Medulla oblongata (tissue), 1 donor: ENCODE data around the gene SCEL.
"Not testable (repeated sequence)": the region's sequence is repeated elsewhere in the genome, so short reads cannot be mapped to it uniquely, and the experiment has no call there.

Experiments used
- DNase-seq: peaks from one replicate; pipeline ENCODE4 v3.0.0-alpha.2; 2015; ENCODE audit errors: extremely low spot score

SCEL gene

GRCh38 chr13:77535448-77535847 lies at the start of gene SCEL:
Gene SCEL (plus strand): TSS chr13:77535706. CDS start chr13:77555876, 20,170 bp downstream.
- no peak for DNase-seq

- DNase-seq = no peak
Observed at GRCh38 chr13:77489566-77490337, 45.8 kb upstream of the SCEL start.

GRCh38 chr13:77492982-77493381 lies 42.5 kb upstream of the SCEL start:
- DNase-seq = peak; percentile 51

GRCh38 chr13:77494226-77494625 lies 41.3 kb upstream of the SCEL start:
- DNase-seq = no peak

GRCh38 chr13:77497350-77497749 lies 38.2 kb upstream of the SCEL start:
- DNase-seq = no peak

GRCh38 chr13:77497835-77498234 lies 37.7 kb upstream of the SCEL start:
- no peak for DNase-seq

- DNase-seq = no peak
Observed at GRCh38 chr13:77502104-77502720, 33.3 kb upstream of the SCEL start.

- no peak for DNase-seq
Observed at GRCh38 chr13:77503398-77503797, 32.1 kb upstream of the SCEL start.

- peak; percentile 30 for DNase-seq
Observed at GRCh38 chr13:77506874-77507273, 28.6 kb upstream of the SCEL start.

GRCh38 chr13:77507931-77508776 lies 27.4 kb upstream of the SCEL start:
- DNase-seq = no peak

GRCh38 chr13:77508959-77509620 lies 26.4 kb upstream of the SCEL start:
- no peak for DNase-seq

GRCh38 chr13:77510156-77510555 lies 25.4 kb upstream of the SCEL start:
- DNase-seq = no peak

GRCh38 chr13:77511552-77511951 lies 24.0 kb upstream of the SCEL start:
- no peak for DNase-seq

GRCh38 chr13:77513719-77514335 lies 21.7 kb upstream of the SCEL start:
- DNase-seq = no peak

- no peak for DNase-seq
Observed at GRCh38 chr13:77514336-77514726, 21.2 kb upstream of the SCEL start.

- no peak for DNase-seq
Observed at GRCh38 chr13:77515785-77516184, 19.7 kb upstream of the SCEL start.

- DNase-seq = no peak
Observed at GRCh38 chr13:77516342-77516789, 19.1 kb upstream of the SCEL start.

- DNase-seq = no peak
Observed at GRCh38 chr13:77518266-77518665, 17.2 kb upstream of the SCEL start.

- DNase-seq = not testable (repeated sequence)
Observed at GRCh38 chr13:77519396-77519795, 16.1 kb upstream of the SCEL start.

- no peak for DNase-seq
Observed at GRCh38 chr13:77519808-77520207, 15.7 kb upstream of the SCEL start.

GRCh38 chr13:77521194-77521593 lies 14.3 kb upstream of the SCEL start:
- DNase-seq = no peak
